Parathyroid adenoma (tissue), 2 donors: Measurements from ENCODE around the gene MBNL1.

Experiments
- H2AFZ ChIP-seq: fragments of 300-600 bp; sonication (generic); one replicate; pipeline ENCODE4 v1.7.0; 2017; ENCODE audit warnings: antibody characterized with exemption, mild to moderate bottlenecking
- H3K27ac ChIP-seq: fragments of 300-600 bp; sonication (generic); one replicate; pipeline ENCODE4 v1.7.0; 2017
- H3K27me3 ChIP-seq: fragments of 300-600 bp; sonication (generic); one replicate; pipeline ENCODE4 v1.7.0; 2017; ENCODE audit warnings: low read length; ENCODE audit not compliant: control insufficient read depth, insufficient read depth
- H3K36me3 ChIP-seq: fragments of 300-600 bp; sonication (generic); one replicate; pipeline ENCODE4 v1.7.0; 2017; ENCODE audit warnings: low read length; ENCODE audit not compliant: control insufficient read depth, insufficient read depth
- H3K4me1 ChIP-seq: fragments of 300-600 bp; sonication (generic); one replicate; pipeline ENCODE4 v1.7.0; 2017; ENCODE audit warnings: control low read depth
- H3K4me2 ChIP-seq: fragments of 300-600 bp; sonication (generic); one replicate; pipeline ENCODE4 v1.7.0; 2017; ENCODE audit warnings: low read length
- H3K4me3 ChIP-seq: fragments of 300-600 bp; sonication (generic); one replicate; pipeline ENCODE4 v1.7.0; 2017; ENCODE audit warnings: low read depth, low read length
- H3K79me2 ChIP-seq: fragments of 300-600 bp; sonication (generic); one replicate; pipeline ENCODE4 v1.7.0; 2017; ENCODE audit warnings: control low read depth
- H3K9ac ChIP-seq: fragments of 300-600 bp; sonication (generic); one replicate; pipeline ENCODE4 v1.7.0; 2017; ENCODE audit warnings: mild to moderate bottlenecking
- H3K9me3 ChIP-seq: fragments of 300-600 bp; sonication (generic); one replicate; pipeline ENCODE4 v1.7.0; 2017; ENCODE audit warnings: low read length; ENCODE audit not compliant: control insufficient read depth
- CTCF ChIP-seq: fragments of 300-600 bp; sonication (generic); IDR thresholded peaks from one replicate; pipeline ENCODE4 v1.7.0; 2017; ENCODE audit warnings: antibody characterized with exemption, mild to moderate bottlenecking
- donor health status: primary hyperparathyroidism.

MBNL1 gene

GRCh38 chr3:152330559-152330958 is 61.8 kb downstream of the MBNL1 start:
- Histone ChIP-seq H2AFZ (no peak overlapping the region), H3K79me2 (peaks cover 8% of the 10 kb centered on the region), H3K36me3 (no peaks in the 10 kb centered on the region), H3K4me2 (no peak overlapping the region), H3K9me3 (no peaks in the 10 kb centered on the region), H3K27me3 (no peaks in the 10 kb centered on the region), H3K9ac (no peak overlapping the region), H3K4me3 (no peak overlapping the region), H3K27ac (no peak overlapping the region), H3K4me1 (no peaks in the 10 kb centered on the region)
- no peak for TF ChIP-seq CTCF

GRCh38 chr3:152331018-152331541 is 62.4 kb downstream of the MBNL1 start:
- no peak overlapping the region for H3K4me2 ChIP-seq
- no peak overlapping the region for H2AFZ ChIP-seq
- no peaks in the 10 kb centered on the region for H3K4me1 ChIP-seq

GRCh38 chr3:152331998-152332397 is 63.3 kb downstream of the MBNL1 start:
- Histone ChIP-seq H3K27ac (no peak overlapping the region), H3K4me2 (no peak overlapping the region), H2AFZ (no peak overlapping the region), H3K9ac (no peak overlapping the region), H3K27me3 (no peaks in the 10 kb centered on the region), H3K36me3 (no peaks in the 10 kb centered on the region), H3K79me2 (peaks cover 2% of the 10 kb centered on the region), H3K9me3 (no peaks in the 10 kb centered on the region), H3K4me1 (no peaks in the 10 kb centered on the region), H3K4me3 (no peak overlapping the region)
- TF ChIP-seq CTCF: no peak

More at GRCh38 chr3:152331018-152331541, 62.4 kb downstream of the MBNL1 start:
- Histone ChIP-seq H3K36me3 (no peaks in the 10 kb centered on the region), H3K27ac (no peak overlapping the region), H3K27me3 (no peaks in the 10 kb centered on the region), H3K79me2 (peaks cover 5% of the 10 kb centered on the region), H3K9ac (no peak overlapping the region), H3K4me3 (no peak overlapping the region), H3K9me3 (no peaks in the 10 kb centered on the region)
- TF ChIP-seq CTCF: no peak

- no peaks in the 10 kb centered on the region for H3K27me3 ChIP-seq
- H3K4me3 ChIP-seq: no peak overlapping the region
- H3K36me3 ChIP-seq: no peaks in the 10 kb centered on the region
- H3K27ac ChIP-seq: no peak overlapping the region
- no peak for TF ChIP-seq CTCF
- peaks cover 15% of the 10 kb centered on the region for H3K79me2 ChIP-seq
- no peak overlapping the region for H3K4me2 ChIP-seq
- no peak overlapping the region for H2AFZ ChIP-seq
- no peaks in the 10 kb centered on the region for H3K9me3 ChIP-seq
- H3K9ac ChIP-seq: no peak overlapping the region
- H3K4me1 ChIP-seq: no peaks in the 10 kb centered on the region
Observed at GRCh38 chr3:152333928-152334327, 65.2 kb downstream of the MBNL1 start.

- Histone ChIP-seq H3K4me2 (no peak overlapping the region), H3K79me2 (peaks cover 15% of the 10 kb centered on the region), H3K4me3 (no peak overlapping the region), H2AFZ (no peak overlapping the region), H3K27ac (no peak overlapping the region), H3K36me3 (no peaks in the 10 kb centered on the region), H3K27me3 (no peaks in the 10 kb centered on the region), H3K9me3 (no peaks in the 10 kb centered on the region), H3K4me1 (no peaks in the 10 kb centered on the region), H3K9ac (no peak overlapping the region)
- no peak for TF ChIP-seq CTCF
Observed at GRCh38 chr3:152334761-152335160, 66.0 kb downstream of the MBNL1 start.
